NCI-H1417 (cell line): ENCODE measurements around the gene ICAM1.
"Not testable (repeated sequence)": the region's sequence is repeated elsewhere in the genome, so short reads cannot be mapped to it uniquely, and the experiment has no call there.

ENCODE experiments used
- DNase-seq, 3 experiments: peaks; one replicate each; lab custom pipeline; 2025; lab: John Stamatoyannopoulos, UW

ICAM1 gene

GRCh38 chr19:10270616-10271394 lies at the start of gene ICAM1:
Gene ICAM1, plus strand, starts transcription at chr19:10271120. Its CDS starts 40 bp downstream, at chr19:10271160.
- DNase-seq, result peak in 2 of 3 experiments; percentile 43 to 62

GRCh38 chr19:10222201-10222890 lies 48.6 kb upstream of the ICAM1 start:
- no peak for DNase-seq

DNA sequence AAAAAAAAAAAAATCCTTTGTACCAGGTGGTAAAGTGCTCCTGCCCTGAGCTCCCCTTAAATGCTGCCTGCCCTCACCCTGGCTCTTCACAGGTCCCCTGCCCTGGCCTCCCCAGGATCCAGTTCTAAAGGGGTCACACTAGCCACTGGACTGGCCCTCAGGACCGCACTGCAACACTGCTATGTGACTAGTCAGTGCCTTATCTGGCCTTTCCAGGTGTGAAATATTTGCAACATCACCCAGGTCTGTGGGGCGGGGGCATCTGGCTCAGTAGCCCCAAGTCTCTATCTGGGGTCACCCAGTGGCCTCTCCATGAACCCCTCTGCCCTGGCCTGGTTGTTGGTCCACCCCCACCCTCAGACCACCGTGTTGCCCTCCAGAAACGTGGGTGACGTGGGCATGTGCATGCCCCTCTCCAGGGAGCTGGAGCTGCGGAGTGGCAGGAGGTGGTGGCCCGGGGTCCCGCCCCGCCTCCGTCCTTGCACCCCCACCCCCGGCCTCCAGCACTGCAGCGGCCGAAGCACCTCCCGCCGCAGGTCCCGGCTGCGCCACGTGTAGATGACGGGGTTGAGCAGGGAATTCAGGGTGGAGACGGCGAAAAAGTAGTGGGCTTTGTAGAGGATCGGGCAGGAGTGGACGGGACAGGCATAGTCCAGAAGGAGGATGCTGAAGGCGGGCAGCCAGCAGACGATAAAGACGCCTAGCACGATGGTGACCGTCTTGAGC lies 47.3 kb upstream of the ICAM1 start:
- DNase-seq, result no peak

DNA sequence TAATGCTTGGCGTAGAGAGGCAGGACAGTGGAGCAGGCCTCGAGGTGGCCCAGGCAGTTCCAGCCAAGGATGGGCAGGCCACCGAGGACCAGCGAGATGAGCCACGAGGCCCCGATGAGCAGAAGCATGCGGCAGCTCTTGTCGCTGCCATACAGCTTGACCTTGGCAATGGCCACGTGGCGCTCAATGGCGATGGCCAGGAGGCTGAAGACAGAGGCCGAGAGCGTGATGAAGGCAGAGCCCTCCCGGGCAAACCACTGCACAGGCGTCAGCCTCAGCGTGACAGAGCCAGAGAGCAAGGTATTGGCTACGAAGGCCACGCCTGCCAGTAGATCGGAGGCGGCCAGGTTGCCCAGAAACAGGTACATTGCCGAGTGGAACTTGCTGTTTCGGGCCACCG lies 46.6 kb upstream of the ICAM1 start:
- DNase-seq, result no peak

DNA sequence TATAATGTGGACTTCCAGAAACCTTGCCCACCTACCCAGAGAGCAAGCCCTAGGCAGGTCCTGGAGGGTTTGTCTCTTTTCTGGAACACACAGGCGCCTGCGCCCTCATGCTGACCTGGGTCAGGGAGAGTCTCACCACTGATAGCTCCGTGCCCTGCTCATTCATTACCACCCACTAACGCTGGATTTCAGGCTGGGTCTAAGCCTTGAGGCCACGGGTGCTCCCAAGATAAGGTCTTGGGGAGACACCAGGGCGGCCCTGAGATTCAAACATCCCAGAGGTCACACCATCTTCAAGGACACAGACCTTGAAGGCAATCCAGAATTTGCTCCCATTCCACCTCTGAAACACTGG lies 44.9 kb upstream of the ICAM1 start:
- no peak for DNase-seq

DNA sequence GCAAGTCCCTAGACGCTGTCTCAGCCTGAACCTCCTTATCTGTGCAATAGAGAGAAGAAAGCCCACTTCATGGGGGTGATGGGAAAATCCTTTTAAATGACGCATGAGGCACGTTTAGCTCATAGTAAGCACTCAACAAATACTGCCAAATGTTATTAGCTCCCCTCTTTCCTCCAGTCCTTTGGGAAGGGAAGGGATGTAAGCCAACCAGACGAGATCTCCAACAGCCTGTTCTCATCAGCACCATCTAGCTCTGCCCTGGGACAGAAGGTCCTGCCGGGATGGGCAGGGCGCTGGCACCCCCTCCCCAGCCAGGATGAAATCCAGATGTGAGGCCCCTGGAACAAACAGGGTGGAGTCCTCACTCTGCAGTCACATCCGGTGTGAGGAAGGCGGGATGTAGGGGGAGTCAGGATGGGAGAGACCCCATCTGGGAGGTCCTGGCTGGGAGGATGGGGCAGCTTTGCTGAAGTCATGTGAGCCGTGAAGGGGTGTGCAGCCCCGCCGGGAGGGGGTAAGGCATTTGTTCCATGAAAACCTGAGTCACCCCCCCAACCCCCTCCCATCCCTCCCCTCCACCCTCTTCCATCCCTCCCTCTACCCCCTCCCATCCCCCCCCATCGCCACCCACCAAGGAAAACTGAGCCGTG lies 44.4 kb upstream of the ICAM1 start:
- DNase-seq, result no peak

DNA sequence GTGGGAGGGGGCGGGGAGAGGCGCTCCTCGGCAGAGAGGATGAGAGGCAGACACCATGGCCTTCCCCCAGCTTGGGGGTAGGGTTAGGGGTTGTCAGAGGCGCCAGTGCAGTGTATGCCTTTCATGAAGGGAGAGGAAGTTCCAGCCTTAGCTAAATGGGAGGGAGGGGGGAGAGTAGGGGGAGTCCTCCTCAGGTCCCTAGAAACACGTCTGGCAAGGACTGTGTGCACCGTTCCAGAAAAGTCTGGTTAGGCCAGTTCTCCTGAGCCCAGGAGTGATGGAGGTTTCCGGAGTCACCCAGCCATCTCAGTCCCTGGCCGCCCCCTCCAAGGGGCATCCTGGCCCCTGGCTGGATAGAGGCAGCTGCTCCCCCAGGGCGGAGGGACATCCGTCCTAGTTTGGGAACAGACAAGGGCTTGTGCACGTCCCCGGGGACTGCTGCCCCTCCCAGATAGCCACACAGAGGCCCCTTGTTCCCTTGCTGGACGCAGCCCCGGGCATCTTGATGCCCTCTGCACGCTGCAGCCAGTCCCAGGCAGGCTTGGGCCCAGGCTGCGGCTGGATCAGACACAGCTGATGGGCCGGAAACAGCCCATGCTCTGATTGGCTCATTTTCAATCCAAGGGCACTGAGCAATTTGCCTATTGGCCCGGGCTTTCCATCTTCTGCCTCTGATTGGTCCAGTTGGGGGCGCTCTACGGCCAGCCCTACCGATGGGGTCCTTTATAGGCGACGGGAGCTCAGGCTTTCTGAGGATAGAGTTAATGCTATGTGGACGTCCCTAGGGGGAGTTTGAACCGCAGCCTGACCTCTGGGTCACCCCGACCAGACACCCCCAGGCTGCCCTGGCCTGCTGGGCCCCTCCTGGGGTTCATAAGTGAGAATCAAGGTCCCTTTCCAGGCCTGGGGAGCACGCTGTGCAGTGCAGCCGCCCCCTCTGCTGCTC lies 43.6 kb upstream of the ICAM1 start:
- no peak for DNase-seq

DNA sequence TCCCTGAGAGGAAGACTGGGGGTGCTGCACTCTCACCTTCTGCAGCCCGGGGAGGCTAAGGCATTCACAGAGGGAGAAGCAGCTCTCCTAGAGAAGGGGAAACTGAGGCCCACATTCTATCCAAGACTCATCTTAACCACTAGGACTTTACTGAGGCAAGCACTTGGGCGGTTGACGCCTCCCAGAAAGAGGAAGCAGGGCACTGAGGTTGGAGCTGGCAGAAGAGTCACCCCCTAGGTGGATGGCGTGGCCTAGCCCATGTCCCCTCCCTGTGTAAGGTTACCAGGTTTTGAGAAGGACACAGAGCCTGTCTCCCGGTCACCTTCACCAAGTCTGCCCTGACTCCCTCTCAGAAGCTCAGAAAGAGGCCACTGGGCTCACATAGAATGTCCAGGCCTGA lies 42.5 kb upstream of the ICAM1 start:
- no peak for DNase-seq

DNA sequence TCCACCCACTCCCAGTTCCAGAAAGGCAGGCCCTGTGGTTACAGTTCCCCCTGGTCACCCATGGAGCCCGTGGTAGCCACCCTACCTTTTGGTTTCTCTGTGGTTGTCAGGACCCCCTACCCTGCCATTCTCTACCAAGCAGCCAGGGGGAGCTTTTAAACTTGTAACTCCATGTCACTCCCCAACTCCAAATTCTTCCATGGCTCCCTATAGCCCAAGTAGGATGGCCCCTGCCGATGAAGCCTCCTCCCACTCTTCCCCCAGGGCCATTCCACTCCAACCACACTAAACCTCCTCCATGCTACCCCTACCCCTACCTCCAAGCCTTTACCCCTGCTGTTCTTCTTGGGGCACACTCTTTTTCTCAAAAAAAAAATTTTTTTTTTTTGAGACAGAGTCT lies 42.0 kb upstream of the ICAM1 start:
- DNase-seq, result peak in 2 of 3 experiments; percentile 15 to 45

- peak in 1 of 3 experiments; percentile 46 for DNase-seq
Measured at GRCh38 chr19:10230173-10230860, 40.6 kb upstream of the ICAM1 start.

DNA sequence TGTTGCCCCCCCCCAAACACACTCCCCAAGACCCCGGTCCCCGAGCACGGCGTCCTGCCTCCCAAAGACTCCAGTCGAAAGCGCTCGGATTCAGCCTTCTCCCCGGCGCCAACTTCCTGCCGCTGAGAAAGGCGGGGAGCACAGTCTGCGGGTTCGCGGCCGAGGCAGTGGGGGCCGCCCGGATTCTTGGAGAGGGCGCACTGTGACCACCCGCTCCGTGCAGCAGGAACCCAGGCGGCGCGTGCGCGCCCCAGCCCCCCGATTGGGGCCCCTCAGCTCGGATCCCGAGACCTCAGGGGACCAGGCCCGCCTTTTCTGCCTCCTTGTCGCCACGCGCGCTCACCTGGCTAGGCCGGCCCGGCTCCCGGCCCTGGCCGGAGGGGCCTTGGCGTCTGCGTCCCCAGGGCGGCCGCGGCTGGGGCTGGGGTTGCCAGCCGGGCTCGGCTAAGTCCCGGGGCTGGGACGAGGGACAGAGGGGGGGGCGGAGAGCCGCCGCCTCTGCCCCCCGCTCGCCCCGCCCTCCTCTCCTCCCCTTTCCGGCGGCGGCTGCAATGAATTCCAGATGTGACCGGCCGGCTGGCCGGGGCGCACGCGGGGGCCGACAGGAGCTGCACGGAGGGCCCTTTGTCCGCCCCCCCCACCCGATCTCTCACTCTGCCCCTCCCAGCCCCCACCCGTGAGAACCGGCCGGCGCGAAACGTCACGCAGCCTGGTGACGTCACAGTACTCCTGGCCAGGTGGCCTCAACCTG lies 39.9 kb upstream of the ICAM1 start, which contains the start of gene S1PR2:
S1PR2 (minus strand) TSS at position 471 of the 751 bp plus-strand sequence. CDS start 6,426 bp downstream, outside the sequence.
- DNase-seq, result peak; percentile 42 to 80 (median 72)

DNA sequence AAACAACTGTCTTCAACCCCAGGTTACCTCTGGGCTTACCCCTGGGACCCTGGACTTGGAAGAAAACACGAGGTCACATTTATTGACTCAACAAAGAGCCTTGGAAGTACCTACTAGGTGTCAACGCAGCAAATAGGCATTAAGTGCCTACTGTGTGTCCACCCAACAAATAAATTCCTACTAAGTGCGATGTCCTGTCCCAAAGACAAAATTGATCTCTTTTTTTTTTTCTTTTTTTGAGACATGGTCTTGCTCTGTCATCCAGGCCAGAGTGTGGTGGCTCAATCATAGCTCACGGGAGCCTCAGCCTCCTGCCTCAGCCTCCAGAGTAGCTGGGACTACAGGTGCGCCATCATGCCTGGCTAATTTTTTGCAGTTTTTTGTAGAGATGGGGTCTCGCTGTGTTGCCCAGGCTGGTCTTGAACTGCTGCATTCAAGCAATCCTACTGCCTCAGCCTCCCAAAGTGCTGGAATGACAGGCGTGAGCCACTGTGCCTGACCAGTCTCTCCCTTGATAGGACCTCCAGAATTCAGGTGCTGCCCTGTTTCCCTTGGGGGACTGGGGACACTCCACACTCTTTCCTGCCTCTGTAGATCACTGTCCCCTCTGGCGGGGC lies 39.2 kb upstream of the ICAM1 start:
- DNase-seq, result no peak

DNA sequence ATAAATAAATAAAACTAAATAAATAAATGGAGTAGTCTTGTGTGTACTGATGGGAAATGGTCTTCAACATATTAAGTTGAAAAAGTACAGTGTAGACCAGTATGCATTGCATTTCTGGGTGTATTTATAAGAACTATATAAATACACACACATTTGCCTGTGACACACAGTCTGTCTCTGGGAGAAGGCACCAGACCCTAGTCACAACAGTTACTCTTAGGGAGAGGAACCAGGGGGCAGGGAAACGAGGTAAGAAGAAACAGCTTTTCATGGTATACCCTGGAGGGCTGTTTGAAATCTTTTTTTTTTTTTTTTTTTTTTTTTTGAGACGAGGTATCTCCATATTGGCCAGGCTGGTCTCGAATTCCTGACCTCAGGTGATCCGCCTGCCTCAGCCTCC lies 37.0 kb upstream of the ICAM1 start:
- no peak for DNase-seq

DNA sequence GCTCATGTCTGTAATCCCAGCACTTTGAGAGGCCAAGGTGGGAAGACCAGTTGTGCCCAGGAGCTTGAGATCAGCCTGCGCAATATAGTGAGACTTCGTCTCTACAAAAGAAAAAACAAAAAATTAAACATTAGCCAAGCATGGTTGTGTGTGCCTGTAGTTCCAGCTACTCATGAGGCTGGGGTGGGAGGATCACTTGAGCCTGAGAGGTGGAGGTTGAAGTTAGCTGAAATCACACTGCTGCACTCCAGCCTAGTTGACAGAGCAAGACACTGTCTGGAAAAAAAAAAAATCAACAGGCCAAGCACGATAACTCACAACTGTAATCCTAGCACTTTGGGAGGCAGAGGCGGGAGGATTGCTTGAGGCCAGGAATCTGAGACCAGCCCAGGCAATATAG lies 35.9 kb upstream of the ICAM1 start:
- peak in 1 of 3 experiments; percentile 4 for DNase-seq

DNA sequence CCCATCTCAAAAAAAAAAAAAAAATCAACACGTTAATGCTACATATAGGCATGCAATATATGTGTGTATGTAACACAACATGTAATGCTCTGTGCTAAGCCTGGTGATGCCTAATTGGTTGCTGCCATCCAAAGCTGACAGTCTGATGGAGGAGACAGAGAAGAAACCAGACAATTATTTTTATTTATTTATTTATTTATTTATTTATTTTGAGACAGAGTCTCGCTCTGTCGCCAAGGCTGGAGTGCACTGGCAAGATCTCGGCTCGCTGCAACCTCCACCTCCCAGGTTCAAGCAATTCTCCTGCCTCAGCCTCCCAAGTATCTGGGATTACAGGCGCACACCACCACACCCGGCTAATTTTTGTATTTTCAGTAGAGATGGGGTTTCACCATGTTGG lies 35.5 kb upstream of the ICAM1 start:
- DNase-seq, result not testable (repeated sequence)

- peak in 1 of 3 experiments; percentile 43 for DNase-seq
Measured at GRCh38 chr19:10237702-10238101, 33.2 kb upstream of the ICAM1 start.

- DNase-seq, result peak; percentile 42 to 95 (median 87)
Measured at GRCh38 chr19:10238172-10238783, 32.6 kb upstream of the ICAM1 start.

GRCh38 chr19:10241826-10242449 lies 29.0 kb upstream of the ICAM1 start:
- DNase-seq, result not testable (repeated sequence)
